H1 (cell line): ENCODE data around the gene MZT1. TPM values are rescaled to one million over a fixed set of nuclear protein-coding genes. Genes with fewer than 3 reads are reported as not detected.

Source experiments
- CBX8 ChIP-seq: fragments of 300-800, 300-1000 bp; sonication (generic); IDR thresholded peaks from 2 replicates; pipeline ENCODE4 v1.7.1; 2016; ENCODE audit warnings: low read depth, low read length, borderline replicate concordance
- PHF8 ChIP-seq: fragments of 200-600 bp; sonication (generic); conservative IDR thresholded peaks from 2 replicates; pipeline ENCODE4 v1.7.1; 2012; ENCODE audit warnings: low read depth, mild to moderate bottlenecking, inconsistent platforms, low read length, moderate library complexity
- polyA plus RNA-seq, 7 experiments: library from polyadenylated mRNA; depleted of rRNA in 3 of 7; stranded (reverse) in 5 of 7; unstranded in 2 of 7; fragments of >200 nt in 5 of 7; fragments of 200-250 nt in 2 of 7; gene quantifications; 1 replicate in 5 of 7; 2 replicates in 1 of 7; 4 replicates in 1 of 7; pipeline versions ENCODE4 v1.2.1 to v1.2.3, GENCODE V29; 2011 to 2013; ENCODE audit warnings: missing spikeins in 2 of 7, mixed read lengths in 2 of 7
- total RNA-seq: library from RNA; stranded (reverse); fragmentation: NEBNext Ultra II Directional; extraction: Animal tissue kit (Norgen Biotek cat#: 25700); gene quantifications from 2 replicates; pipeline ENCODE4 v1.2.1, GENCODE V29; 2021
- TF ChIP-seq, protein P1 (sequence below): fragments of 300-600 bp; sonication (generic); IDR thresholded peaks from 2 replicates; pipeline ENCODE4 v1.7.1; 2012; ENCODE audit warnings: low read length, moderate library complexity, mild to moderate bottlenecking, inconsistent platforms; ENCODE audit not compliant: insufficient replicate concordance
- TF ChIP-seq, protein P2 (sequence below): IDR thresholded peaks from 2 replicates; pipeline ENCODE4 v1.6.1; 2011; ENCODE audit warnings: low read length, improper control_type of control experiment

The MZT1 gene
- total and polyA plus RNA-seq, 2 of the 8 experiments (the other 6 are each of a cell fraction or from before 2014, with no cell fraction given), result 8.8 to 25.2 TPM

DNA sequence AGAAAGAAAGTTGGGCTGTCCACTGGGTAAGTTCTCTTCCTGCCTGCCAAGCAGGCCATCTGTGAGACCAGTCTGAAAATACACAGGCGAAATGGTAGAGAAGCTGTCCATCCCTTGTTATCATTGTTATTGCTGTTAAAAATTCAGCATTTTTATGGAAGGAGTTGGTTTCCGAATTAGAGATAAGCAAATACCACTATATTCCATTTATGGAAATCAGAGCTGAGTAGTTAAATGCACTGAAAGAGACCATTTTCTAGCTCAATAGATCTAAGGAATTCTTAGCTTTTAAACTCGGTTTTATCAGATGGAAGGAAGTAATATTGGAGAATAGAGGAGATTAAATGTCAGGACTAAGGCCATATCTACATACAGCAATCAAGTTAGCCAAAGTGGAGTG, 40.7 kb downstream of the MZT1 start (continued):
- TF ChIP-seq, protein P1, sequence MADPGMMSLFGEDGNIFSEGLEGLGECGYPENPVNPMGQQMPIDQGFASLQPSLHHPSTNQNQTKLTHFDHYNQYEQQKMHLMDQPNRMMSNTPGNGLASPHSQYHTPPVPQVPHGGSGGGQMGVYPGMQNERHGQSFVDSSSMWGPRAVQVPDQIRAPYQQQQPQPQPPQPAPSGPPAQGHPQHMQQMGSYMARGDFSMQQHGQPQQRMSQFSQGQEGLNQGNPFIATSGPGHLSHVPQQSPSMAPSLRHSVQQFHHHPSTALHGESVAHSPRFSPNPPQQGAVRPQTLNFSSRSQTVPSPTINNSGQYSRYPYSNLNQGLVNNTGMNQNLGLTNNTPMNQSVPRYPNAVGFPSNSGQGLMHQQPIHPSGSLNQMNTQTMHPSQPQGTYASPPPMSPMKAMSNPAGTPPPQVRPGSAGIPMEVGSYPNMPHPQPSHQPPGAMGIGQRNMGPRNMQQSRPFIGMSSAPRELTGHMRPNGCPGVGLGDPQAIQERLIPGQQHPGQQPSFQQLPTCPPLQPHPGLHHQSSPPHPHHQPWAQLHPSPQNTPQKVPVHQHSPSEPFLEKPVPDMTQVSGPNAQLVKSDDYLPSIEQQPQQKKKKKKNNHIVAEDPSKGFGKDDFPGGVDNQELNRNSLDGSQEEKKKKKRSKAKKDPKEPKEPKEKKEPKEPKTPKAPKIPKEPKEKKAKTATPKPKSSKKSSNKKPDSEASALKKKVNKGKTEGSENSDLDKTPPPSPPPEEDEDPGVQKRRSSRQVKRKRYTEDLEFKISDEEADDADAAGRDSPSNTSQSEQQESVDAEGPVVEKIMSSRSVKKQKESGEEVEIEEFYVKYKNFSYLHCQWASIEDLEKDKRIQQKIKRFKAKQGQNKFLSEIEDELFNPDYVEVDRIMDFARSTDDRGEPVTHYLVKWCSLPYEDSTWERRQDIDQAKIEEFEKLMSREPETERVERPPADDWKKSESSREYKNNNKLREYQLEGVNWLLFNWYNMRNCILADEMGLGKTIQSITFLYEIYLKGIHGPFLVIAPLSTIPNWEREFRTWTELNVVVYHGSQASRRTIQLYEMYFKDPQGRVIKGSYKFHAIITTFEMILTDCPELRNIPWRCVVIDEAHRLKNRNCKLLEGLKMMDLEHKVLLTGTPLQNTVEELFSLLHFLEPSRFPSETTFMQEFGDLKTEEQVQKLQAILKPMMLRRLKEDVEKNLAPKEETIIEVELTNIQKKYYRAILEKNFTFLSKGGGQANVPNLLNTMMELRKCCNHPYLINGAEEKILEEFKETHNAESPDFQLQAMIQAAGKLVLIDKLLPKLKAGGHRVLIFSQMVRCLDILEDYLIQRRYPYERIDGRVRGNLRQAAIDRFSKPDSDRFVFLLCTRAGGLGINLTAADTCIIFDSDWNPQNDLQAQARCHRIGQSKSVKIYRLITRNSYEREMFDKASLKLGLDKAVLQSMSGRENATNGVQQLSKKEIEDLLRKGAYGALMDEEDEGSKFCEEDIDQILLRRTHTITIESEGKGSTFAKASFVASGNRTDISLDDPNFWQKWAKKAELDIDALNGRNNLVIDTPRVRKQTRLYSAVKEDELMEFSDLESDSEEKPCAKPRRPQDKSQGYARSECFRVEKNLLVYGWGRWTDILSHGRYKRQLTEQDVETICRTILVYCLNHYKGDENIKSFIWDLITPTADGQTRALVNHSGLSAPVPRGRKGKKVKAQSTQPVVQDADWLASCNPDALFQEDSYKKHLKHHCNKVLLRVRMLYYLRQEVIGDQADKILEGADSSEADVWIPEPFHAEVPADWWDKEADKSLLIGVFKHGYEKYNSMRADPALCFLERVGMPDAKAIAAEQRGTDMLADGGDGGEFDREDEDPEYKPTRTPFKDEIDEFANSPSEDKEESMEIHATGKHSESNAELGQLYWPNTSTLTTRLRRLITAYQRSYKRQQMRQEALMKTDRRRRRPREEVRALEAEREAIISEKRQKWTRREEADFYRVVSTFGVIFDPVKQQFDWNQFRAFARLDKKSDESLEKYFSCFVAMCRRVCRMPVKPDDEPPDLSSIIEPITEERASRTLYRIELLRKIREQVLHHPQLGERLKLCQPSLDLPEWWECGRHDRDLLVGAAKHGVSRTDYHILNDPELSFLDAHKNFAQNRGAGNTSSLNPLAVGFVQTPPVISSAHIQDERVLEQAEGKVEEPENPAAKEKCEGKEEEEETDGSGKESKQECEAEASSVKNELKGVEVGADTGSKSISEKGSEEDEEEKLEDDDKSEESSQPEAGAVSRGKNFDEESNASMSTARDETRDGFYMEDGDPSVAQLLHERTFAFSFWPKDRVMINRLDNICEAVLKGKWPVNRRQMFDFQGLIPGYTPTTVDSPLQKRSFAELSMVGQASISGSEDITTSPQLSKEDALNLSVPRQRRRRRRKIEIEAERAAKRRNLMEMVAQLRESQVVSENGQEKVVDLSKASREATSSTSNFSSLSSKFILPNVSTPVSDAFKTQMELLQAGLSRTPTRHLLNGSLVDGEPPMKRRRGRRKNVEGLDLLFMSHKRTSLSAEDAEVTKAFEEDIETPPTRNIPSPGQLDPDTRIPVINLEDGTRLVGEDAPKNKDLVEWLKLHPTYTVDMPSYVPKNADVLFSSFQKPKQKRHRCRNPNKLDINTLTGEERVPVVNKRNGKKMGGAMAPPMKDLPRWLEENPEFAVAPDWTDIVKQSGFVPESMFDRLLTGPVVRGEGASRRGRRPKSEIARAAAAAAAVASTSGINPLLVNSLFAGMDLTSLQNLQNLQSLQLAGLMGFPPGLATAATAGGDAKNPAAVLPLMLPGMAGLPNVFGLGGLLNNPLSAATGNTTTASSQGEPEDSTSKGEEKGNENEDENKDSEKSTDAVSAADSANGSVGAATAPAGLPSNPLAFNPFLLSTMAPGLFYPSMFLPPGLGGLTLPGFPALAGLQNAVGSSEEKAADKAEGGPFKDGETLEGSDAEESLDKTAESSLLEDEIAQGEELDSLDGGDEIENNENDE, result no peak
- TF ChIP-seq CBX8, result no peak
- TF ChIP-seq PHF8, result no peak
- TF ChIP-seq, protein P2, sequence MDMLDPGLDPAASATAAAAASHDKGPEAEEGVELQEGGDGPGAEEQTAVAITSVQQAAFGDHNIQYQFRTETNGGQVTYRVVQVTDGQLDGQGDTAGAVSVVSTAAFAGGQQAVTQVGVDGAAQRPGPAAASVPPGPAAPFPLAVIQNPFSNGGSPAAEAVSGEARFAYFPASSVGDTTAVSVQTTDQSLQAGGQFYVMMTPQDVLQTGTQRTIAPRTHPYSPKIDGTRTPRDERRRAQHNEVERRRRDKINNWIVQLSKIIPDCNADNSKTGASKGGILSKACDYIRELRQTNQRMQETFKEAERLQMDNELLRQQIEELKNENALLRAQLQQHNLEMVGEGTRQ, result no peak
- TF ChIP-seq, all 59 proteins: peak for 0
